Fibroblast of lung (primary cell): ENCODE data around the gene NSMF. TPM values are rescaled to one million over a fixed set of nuclear protein-coding genes. Genes with fewer than 3 reads are reported as not detected.
A peak's percentile ranks its signal among the peaks of the same experiment; 100 is the strongest.

Experiments
- DNase-seq, 2 donors: peaks; one replicate each; pipeline versions ENCODE4 v3.0.0 to v3.0.0-alpha.2; 2010; ENCODE audit warnings: low read depth in 2 of 2
- H2AFZ ChIP-seq: 2 replicates; pipeline ENCODE4 v1.5.1; 2012; ENCODE audit warnings: low read length, control low read depth, inconsistent platforms
- H3K27ac ChIP-seq: 2 replicates; pipeline ENCODE4 v1.5.1; 2011; ENCODE audit warnings: low read length, control low read depth; ENCODE audit not compliant: insufficient read depth
- H3K27me3 ChIP-seq: 2 replicates; pipeline ENCODE4 v1.5.1; 2011; ENCODE audit warnings: mild to moderate bottlenecking, low read length; ENCODE audit not compliant: control insufficient read depth, insufficient read depth
- H3K36me3 ChIP-seq: 2 replicates; pipeline ENCODE4 v1.5.1; 2011; ENCODE audit warnings: low read length; ENCODE audit not compliant: control insufficient read depth, insufficient read depth
- H3K4me1 ChIP-seq: 2 replicates; pipeline ENCODE4 v1.5.1; 2011; ENCODE audit warnings: low read length; ENCODE audit not compliant: control insufficient read depth, insufficient read depth; ENCODE audit errors: extremely low read depth
- H3K4me2 ChIP-seq: 2 replicates; pipeline ENCODE4 v1.5.1; 2011; ENCODE audit warnings: low read length, control low read depth; ENCODE audit not compliant: insufficient read depth; ENCODE audit errors: extremely low read depth
- H3K4me3 ChIP-seq, 4 experiments: fragments of 200-600 bp in 1 of 4; sonication (generic) in 1 of 4; replicated peaks in 1 of 4; 2 replicates each; pipeline ENCODE4 v1.5.1; 2011 to 2016; ENCODE audit warnings: low read length in 4 of 4, low read depth in 3 of 4, mild to moderate bottlenecking in 3 of 4, control low read depth in 2 of 4, inconsistent platforms in 1 of 4, mixed read lengths in 1 of 4; ENCODE audit not compliant: insufficient read depth in 1 of 4; ENCODE audit errors: control extremely low read depth in 1 of 4
- H3K79me2 ChIP-seq: 2 replicates; pipeline ENCODE4 v1.5.1; 2012; ENCODE audit warnings: mild to moderate bottlenecking, low read length, inconsistent platforms; ENCODE audit not compliant: control insufficient read depth, insufficient read depth
- H3K9ac ChIP-seq: 2 replicates; pipeline ENCODE4 v1.5.1; 2011; ENCODE audit warnings: mild to moderate bottlenecking, low read length, control low read depth; ENCODE audit not compliant: insufficient read depth
- H3K9me3 ChIP-seq: 2 replicates; pipeline ENCODE4 v1.5.1; 2012; ENCODE audit warnings: low read depth, low read length; ENCODE audit not compliant: control insufficient read depth, insufficient read depth
- H4K20me1 ChIP-seq: 2 replicates; pipeline ENCODE4 v1.5.1; 2011; ENCODE audit warnings: low read length; ENCODE audit not compliant: control insufficient read depth, insufficient read depth; ENCODE audit errors: extremely low read depth
- CTCF ChIP-seq, 2 donors: IDR thresholded peaks in 1 of 2; conservative IDR thresholded peaks in 1 of 2; 1 replicate in 1 of 2; 2 replicates in 1 of 2; pipeline ENCODE4 v1.5.1; 2011 to 2012; ENCODE audit warnings: low read length in 2 of 2, control low read depth in 1 of 2, inconsistent platforms in 1 of 2, low read depth in 1 of 2, mild to moderate bottlenecking in 1 of 2
- EZH2 ChIP-seq: IDR thresholded peaks from 2 replicates; pipeline ENCODE4 v1.5.1; 2012; ENCODE audit warnings: low read length, control low read depth, mild to moderate bottlenecking; ENCODE audit errors: missing control alignments
- polyA plus RNA-seq, 2 donors: library from polyadenylated mRNA; depleted of rRNA in 1 of 2; stranded (reverse) in 1 of 2; unstranded in 1 of 2; fragments of >200 nt; gene quantifications; 2 replicates each; pipeline ENCODE4 v1.2.1, GENCODE V29; 2011 to 2012; ENCODE audit warnings: missing spikeins in 1 of 2
- total RNA-seq: library from RNA; depleted of rRNA; stranded (reverse); fragments of >200 nt; gene quantifications from 2 replicates; pipeline ENCODE4 v1.2.1, GENCODE V29; 2014

NSMF gene
- total and polyA plus RNA-seq, 2 donors (not counting 1 experiment from before 2014, with no cell fraction given), result 13.4 to 15.0 TPM

GRCh38 chr9:137460363-137461315 is 1.5 kb upstream of the NSMF start:
- no peak for TF ChIP-seq EZH2
- no peak for TF ChIP-seq CTCF (conservative IDR thresholded peaks at IDR 0.05 in 1 of 2, IDR thresholded peaks at IDR 0.05 in 1 of 2; ENCODE audit: low read depth in 1 of 2, low read length in 2 of 2)
- Histone ChIP-seq H3K27me3 (no peaks in the 10 kb centered on the region), H3K36me3 (peaks cover 5% of the 10 kb centered on the region), H3K79me2 (peaks cover 3% of the 10 kb centered on the region), H3K4me3 (no peak overlapping the region), H2AFZ (no peak overlapping the region), H3K27ac (no peak overlapping the region), H3K9ac (no peak overlapping the region), H4K20me1 (no peaks in the 10 kb centered on the region), H3K4me1 (peaks cover 3% of the 10 kb centered on the region), H3K9me3 (no peaks in the 10 kb centered on the region), H3K4me2 (no peak overlapping the region)
- DNase-seq, result no peak

DNA sequence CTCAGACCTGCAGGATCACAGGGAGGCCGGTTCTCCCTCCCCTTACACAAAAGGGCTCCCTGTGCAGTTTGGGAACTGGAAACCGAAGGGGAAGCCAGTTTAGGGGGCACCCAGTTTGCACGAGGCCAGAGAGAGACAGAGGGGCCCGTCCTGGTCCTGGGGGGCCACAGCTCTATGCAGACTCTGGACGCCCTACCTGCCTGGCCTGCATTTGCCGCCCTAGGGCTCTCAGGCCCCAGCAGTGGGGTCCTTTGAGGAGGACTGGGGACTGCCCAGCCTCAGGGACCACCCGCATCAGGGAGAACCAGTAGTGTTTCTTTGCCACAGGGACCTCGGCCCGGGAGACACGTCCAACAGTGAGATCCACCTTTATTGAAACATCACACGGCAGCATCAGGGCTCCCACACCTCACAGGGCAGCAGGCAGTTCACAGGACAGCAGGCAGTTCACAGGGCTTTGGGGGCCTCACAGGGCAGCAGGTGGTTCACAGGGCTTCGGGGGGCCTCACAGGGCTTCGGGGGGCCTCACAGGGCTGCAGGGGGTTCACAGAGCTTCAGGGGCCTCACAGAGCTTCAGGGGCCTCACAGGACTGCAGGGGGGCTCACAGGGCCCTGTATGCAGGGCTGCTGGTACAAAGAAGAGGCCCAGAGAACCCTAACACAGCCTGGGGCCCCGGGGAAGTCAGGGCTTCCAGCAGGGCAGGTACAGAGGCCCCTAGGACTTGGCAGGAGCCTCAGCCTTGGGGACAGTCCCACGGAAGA is 648 bp upstream of the NSMF start:
- peak overlapping the region; percentile 61 for H3K27ac ChIP-seq
- H2AFZ ChIP-seq, result peak overlapping the region; percentile 83
- peak overlapping the region; percentile 72 for H3K4me2 ChIP-seq
- H3K9ac ChIP-seq, result peak overlapping the region; percentile 55
- peak overlapping the region in 1 of 4 experiments; percentile 52 for H3K4me3 ChIP-seq
- H3K9me3 ChIP-seq, result no peaks in the 10 kb centered on the region
- no peak for DNase-seq
- no peaks in the 10 kb centered on the region for H3K27me3 ChIP-seq
- H3K79me2 ChIP-seq, result peaks cover 3% of the 10 kb centered on the region
- no peaks in the 10 kb centered on the region for H4K20me1 ChIP-seq
- H3K36me3 ChIP-seq, result peaks cover 12% of the 10 kb centered on the region
- H3K4me1 ChIP-seq, result peaks cover 3% of the 10 kb centered on the region
- TF ChIP-seq EZH2 (no peak), CTCF (conservative IDR thresholded peaks at IDR 0.05 in 1 of 2, IDR thresholded peaks at IDR 0.05 in 1 of 2; ENCODE audit: low read depth in 1 of 2, low read length in 2 of 2) (no peak)
